Left renal cortex interstitium (tissue), 4 donors: ENCODE measurements around the gene CLEC4F. TPM values are rescaled to one million over a fixed set of nuclear protein-coding genes. Genes with fewer than 3 reads are reported as not detected.

ENCODE experiments used
- DNase-seq, 4 donors: peaks; one replicate each; pipeline ENCODE4 v3.0.0-alpha.2; 2013; ENCODE audit warnings: low read depth in 4 of 4, low spot score in 2 of 4, missing footprints in 1 of 4
- polyA plus RNA-seq, 4 donors: library from polyadenylated mRNA; unstranded; fragments of 120-200 nt; gene quantifications; one replicate each; pipeline ENCODE4 v1.2.1, GENCODE V29; 2013; ENCODE audit not compliant: insufficient read length in 4 of 4

The CLEC4F gene
- polyA plus RNA-seq, result under 1 TPM in 2 of 4 donors, not detected in 2; 0.06 to 0.08 TPM

- no peak for DNase-seq
Observed at GRCh38 chr2:70820499-70820898, at the start of gene CLEC4F. Gene CLEC4F, minus strand, starts transcription at chr2:70820599. Its CDS starts 76 bp downstream, at chr2:70820523.

- no peak for DNase-seq
Observed at GRCh38 chr2:70868970-70869369, 48.6 kb upstream of the CLEC4F start.

GRCh38 chr2:70861777-70862625 lies 41.6 kb upstream of the CLEC4F start:
- DNase-seq, result peak in 3 of 4 donors; percentile 48 to 74 (median 65)

GRCh38 chr2:70855667-70856066 lies 35.3 kb upstream of the CLEC4F start:
- no peak for DNase-seq

- DNase-seq, result no peak
Observed at GRCh38 chr2:70854411-70854810, 34.0 kb upstream of the CLEC4F start.

GRCh38 chr2:70852824-70853223 lies 32.4 kb upstream of the CLEC4F start:
- DNase-seq, result no peak

- DNase-seq, result no peak
Observed at GRCh38 chr2:70851704-70852103, 31.3 kb upstream of the CLEC4F start.

GRCh38 chr2:70850925-70851324 lies 30.5 kb upstream of the CLEC4F start:
- no peak for DNase-seq

GRCh38 chr2:70842401-70842800 lies 22.0 kb upstream of the CLEC4F start:
- no peak for DNase-seq

- no peak for DNase-seq
Observed at GRCh38 chr2:70837980-70838925, 17.9 kb upstream of the CLEC4F start.

- DNase-seq, result no peak
Observed at GRCh38 chr2:70835643-70836042, 15.2 kb upstream of the CLEC4F start, which contains the start of gene CD207. Gene CD207, minus strand, starts transcription at chr2:70835816. Its CDS starts 40 bp downstream, at chr2:70835776.

- no peak for DNase-seq
Observed at GRCh38 chr2:70834881-70835280, 14.5 kb upstream of the CLEC4F start.

GRCh38 chr2:70834106-70834505 lies 13.7 kb upstream of the CLEC4F start:
- DNase-seq, result no peak

- DNase-seq, result no peak
Observed at GRCh38 chr2:70833246-70833645, 12.8 kb upstream of the CLEC4F start.

GRCh38 chr2:70832386-70832785 lies 12.0 kb upstream of the CLEC4F start:
- no peak for DNase-seq

- no peak for DNase-seq
Observed at GRCh38 chr2:70831861-70832260, 11.5 kb upstream of the CLEC4F start.

- no peak for DNase-seq
Observed at GRCh38 chr2:70830366-70830765, 10.0 kb upstream of the CLEC4F start.

GRCh38 chr2:70829916-70830315 lies 9.5 kb upstream of the CLEC4F start:
- no peak for DNase-seq

GRCh38 chr2:70828914-70829824 lies 8.8 kb upstream of the CLEC4F start:
- no peak for DNase-seq

- no peak for DNase-seq
Observed at GRCh38 chr2:70828115-70828514, 7.7 kb upstream of the CLEC4F start.
